ENCODE data around the gene TM4SF18.
"Not testable (repeated sequence)": the region's sequence is repeated elsewhere in the genome, so short reads cannot be mapped to it uniquely, and the experiment has no call there.

TM4SF18 gene

DNA sequence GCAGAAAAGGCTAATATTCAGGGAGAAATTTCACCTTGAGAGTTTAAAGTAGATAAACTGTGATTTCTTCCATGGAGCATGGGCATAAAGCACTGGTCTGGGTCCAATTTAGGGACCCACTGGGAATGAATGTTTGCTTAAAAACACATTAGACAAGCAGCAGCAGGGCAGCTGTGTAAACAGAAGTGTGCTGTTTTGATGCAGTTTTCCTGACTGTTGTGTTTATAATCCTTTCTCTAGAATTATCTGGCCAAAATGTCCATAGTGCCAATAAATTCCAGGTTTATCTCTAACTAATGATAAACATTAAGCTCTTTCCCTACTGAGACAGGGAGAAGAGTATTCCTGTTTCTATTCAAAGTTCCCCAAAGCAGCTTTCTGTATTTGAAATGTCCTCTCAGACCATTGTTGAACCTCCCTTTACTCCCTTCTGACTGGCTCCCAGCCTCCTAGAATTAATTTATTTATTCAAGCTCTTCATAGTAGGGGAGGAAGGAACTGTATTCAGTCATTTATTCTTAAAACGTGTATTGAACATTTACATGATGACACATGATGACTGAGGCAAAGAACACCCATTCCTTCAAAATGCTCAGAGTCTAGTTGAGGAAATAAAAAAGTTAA is 7.0 kb upstream of the TM4SF18 start:
- no peak overlapping the region for H3K23ac ChIP-seq (ENCODE audit: low read length)
- H3K14ac ChIP-seq (ENCODE audit: low read length), result no peak overlapping the region
- H3K79me1 ChIP-seq (ENCODE audit: low read length), result peaks cover 4% of the 10 kb centered on the region
- H3K4ac ChIP-seq (ENCODE audit: low read depth, low read length), result no peak overlapping the region
- H3K36me3 ChIP-seq (ENCODE audit: control insufficient read depth in 1 of 2, insufficient read depth in 2 of 2, low read length in 2 of 2), result no peaks in the 10 kb centered on the region
- no peak overlapping the region for H2AFZ ChIP-seq (ENCODE audit: insufficient read depth, low read length, poor library complexity)
- H4K8ac ChIP-seq (ENCODE audit: low read depth, low read length), result peak overlapping the region; percentile 77
- peak in 1 of 2 donors; percentile 18 for DNase-seq
- no peak overlapping the region for H3K9ac ChIP-seq (ENCODE audit: low read length)
- peak overlapping the region; percentile 14 for H2BK5ac ChIP-seq (ENCODE audit: low read depth, low read length, poor library complexity)
- no peaks in the 10 kb centered on the region for H3K79me2 ChIP-seq (ENCODE audit: control insufficient read depth, insufficient read depth, low read length, poor library complexity)
- H3K4me2 ChIP-seq (ENCODE audit: low read length), result no peak overlapping the region
- H2AK5ac ChIP-seq (ENCODE audit: low read length), result no peak overlapping the region
- H4K12ac ChIP-seq (ENCODE audit: low read depth, low read length), result no peak overlapping the region
- H3K4me3 ChIP-seq (ENCODE audit: low read depth, low read length), result no peak overlapping the region
- no peaks in the 10 kb centered on the region for H3K27me3 ChIP-seq (ENCODE audit: insufficient read depth, low read length)
- H3K18ac ChIP-seq (ENCODE audit: low read length), result no peak overlapping the region
- H2BK12ac ChIP-seq (ENCODE audit: low read length), result no peak overlapping the region
- WGBS (ENCODE audit: extremely low coverage, insufficient coverage, insufficient read length), result no CpG with 5 or more reads among the region's 1 CpG
- H4K91ac ChIP-seq (ENCODE audit: low read depth, low read length), result no peak overlapping the region
- H3K27ac ChIP-seq (ENCODE audit: low read depth, low read length), result peak overlapping the region; percentile 78
- H2BK120ac ChIP-seq (ENCODE audit: insufficient read depth, low read length, poor library complexity), result peak overlapping the region; percentile 80
- H3K4me1 ChIP-seq (ENCODE audit: control insufficient read depth in 1 of 2, insufficient read depth in 2 of 2, low read length in 2 of 2), result peaks cover 0 to 2% of the 10 kb centered on the region in 2 experiments
- H3K9me3 ChIP-seq (ENCODE audit: insufficient read depth, low read depth, low read length), result no peaks in the 10 kb centered on the region

- Histone ChIP-seq H2BK5ac (ENCODE audit: low read depth, low read length, poor library complexity) (no peak overlapping the region), H3K9me3 (ENCODE audit: insufficient read depth, low read depth, low read length) (no peaks in the 10 kb centered on the region), H2BK120ac (ENCODE audit: insufficient read depth, low read length, poor library complexity) (peak overlapping the region; percentile 80), H3K4me3 (ENCODE audit: low read depth, low read length) (no peak overlapping the region), H3K9ac (ENCODE audit: low read length) (no peak overlapping the region), H2BK12ac (ENCODE audit: low read length) (no peak overlapping the region), H4K91ac (ENCODE audit: low read depth, low read length) (no peak overlapping the region), H3K27ac (ENCODE audit: low read depth, low read length) (peak overlapping the region; percentile 78), H3K4ac (ENCODE audit: low read depth, low read length) (no peak overlapping the region), H3K4me2 (ENCODE audit: low read length) (no peak overlapping the region), H4K12ac (ENCODE audit: low read depth, low read length) (no peak overlapping the region), H3K36me3 (ENCODE audit: control insufficient read depth in 1 of 2, insufficient read depth in 2 of 2, low read length in 2 of 2) (no peaks in the 10 kb centered on the region), H3K79me1 (ENCODE audit: low read length) (peaks cover 4% of the 10 kb centered on the region), H3K79me2 (ENCODE audit: control insufficient read depth, insufficient read depth, low read length, poor library complexity) (no peaks in the 10 kb centered on the region), H3K27me3 (ENCODE audit: insufficient read depth, low read length) (no peaks in the 10 kb centered on the region), H3K4me1 (ENCODE audit: control insufficient read depth in 1 of 2, insufficient read depth in 2 of 2, low read length in 2 of 2) (peaks cover 0 to 2% of the 10 kb centered on the region in 2 experiments), H3K18ac (ENCODE audit: low read length) (no peak overlapping the region), H2AFZ (ENCODE audit: insufficient read depth, low read length, poor library complexity) (no peak overlapping the region), H4K8ac (ENCODE audit: low read depth, low read length) (no peak overlapping the region), H3K23ac (ENCODE audit: low read length) (no peak overlapping the region), H3K14ac (ENCODE audit: low read length) (no peak overlapping the region), H2AK5ac (ENCODE audit: low read length) (no peak overlapping the region)
- DNase-seq, result peak; percentile 95 to 98
- WGBS (ENCODE audit: extremely low coverage, insufficient coverage, insufficient read length), result no CpG with 5 or more reads among the region's 5 CpGs
Measured at GRCh38 chr3:149339931-149340309, 6.5 kb upstream of the TM4SF18 start.

GRCh38 chr3:149337486-149337885 is 4.0 kb upstream of the TM4SF18 start:
- not testable (repeated sequence) for H3K23ac ChIP-seq (ENCODE audit: low read length); H4K12ac ChIP-seq (ENCODE audit: low read depth, low read length); H2BK12ac ChIP-seq (ENCODE audit: low read length); H3K36me3 ChIP-seq (ENCODE audit: control insufficient read depth in 1 of 2, insufficient read depth in 2 of 2, low read length in 2 of 2); DNase-seq; H3K4ac ChIP-seq (ENCODE audit: low read depth, low read length); H3K4me1 ChIP-seq (ENCODE audit: control insufficient read depth in 1 of 2, insufficient read depth in 2 of 2, low read length in 2 of 2); H2AFZ ChIP-seq (ENCODE audit: insufficient read depth, low read length, poor library complexity); H2BK120ac ChIP-seq (ENCODE audit: insufficient read depth, low read length, poor library complexity); H4K8ac ChIP-seq (ENCODE audit: low read depth, low read length); H4K91ac ChIP-seq (ENCODE audit: low read depth, low read length); H3K9me3 ChIP-seq (ENCODE audit: insufficient read depth, low read depth, low read length); H2BK5ac ChIP-seq (ENCODE audit: low read depth, low read length, poor library complexity); H3K9ac ChIP-seq (ENCODE audit: low read length); H3K79me2 ChIP-seq (ENCODE audit: control insufficient read depth, insufficient read depth, low read length, poor library complexity); H3K4me3 ChIP-seq (ENCODE audit: low read depth, low read length); H3K79me1 ChIP-seq (ENCODE audit: low read length); H3K4me2 ChIP-seq (ENCODE audit: low read length); H3K27me3 ChIP-seq (ENCODE audit: insufficient read depth, low read length); H3K14ac ChIP-seq (ENCODE audit: low read length); H3K27ac ChIP-seq (ENCODE audit: low read depth, low read length); H2AK5ac ChIP-seq (ENCODE audit: low read length); H3K18ac ChIP-seq (ENCODE audit: low read length)
- no CpG with 5 or more reads among the region's 1 CpG for WGBS (ENCODE audit: extremely low coverage, insufficient coverage, insufficient read length)

DNA sequence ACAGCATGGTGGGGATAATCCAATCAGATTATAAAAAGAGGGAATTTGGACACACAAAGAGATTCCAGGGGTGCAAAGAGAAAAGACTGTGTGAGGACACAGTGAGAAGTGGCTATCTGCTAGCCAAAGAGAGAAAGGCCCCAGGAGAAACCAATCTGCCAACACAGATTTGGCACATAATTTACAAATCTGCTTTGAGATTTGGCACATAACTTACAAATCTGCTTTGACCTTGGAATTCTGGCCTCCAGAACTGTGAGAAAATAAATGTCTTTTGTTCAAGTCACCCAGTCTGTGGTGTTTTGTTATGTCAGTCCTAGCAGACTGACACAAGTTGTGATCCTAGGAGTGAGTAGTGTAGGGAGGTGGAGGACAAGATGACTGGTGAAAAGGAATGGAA is 3.5 kb upstream of the TM4SF18 start:
- Histone ChIP-seq H3K4me1 (ENCODE audit: control insufficient read depth in 1 of 2, insufficient read depth in 2 of 2, low read length in 2 of 2) (peaks cover 2 to 4% of the 10 kb centered on the region in 2 experiments), H3K23ac (ENCODE audit: low read length) (no peak overlapping the region), H3K4me2 (ENCODE audit: low read length) (no peak overlapping the region), H2AK5ac (ENCODE audit: low read length) (no peak overlapping the region), H3K36me3 (ENCODE audit: control insufficient read depth in 1 of 2, insufficient read depth in 2 of 2, low read length in 2 of 2) (no peaks in the 10 kb centered on the region), H3K4me3 (ENCODE audit: low read depth, low read length) (no peak overlapping the region), H3K14ac (ENCODE audit: low read length) (no peak overlapping the region), H4K91ac (ENCODE audit: low read depth, low read length) (no peak overlapping the region), H3K79me2 (ENCODE audit: control insufficient read depth, insufficient read depth, low read length, poor library complexity) (no peaks in the 10 kb centered on the region), H3K4ac (ENCODE audit: low read depth, low read length) (no peak overlapping the region), H3K79me1 (ENCODE audit: low read length) (peaks cover 4% of the 10 kb centered on the region), H4K12ac (ENCODE audit: low read depth, low read length) (no peak overlapping the region), H3K9me3 (ENCODE audit: insufficient read depth, low read depth, low read length) (no peaks in the 10 kb centered on the region), H2BK120ac (ENCODE audit: insufficient read depth, low read length, poor library complexity) (no peak overlapping the region), H3K27ac (ENCODE audit: low read depth, low read length) (no peak overlapping the region), H2BK12ac (ENCODE audit: low read length) (no peak overlapping the region), H3K9ac (ENCODE audit: low read length) (no peak overlapping the region), H2AFZ (ENCODE audit: insufficient read depth, low read length, poor library complexity) (no peak overlapping the region), H3K27me3 (ENCODE audit: insufficient read depth, low read length) (no peaks in the 10 kb centered on the region), H4K8ac (ENCODE audit: low read depth, low read length) (no peak overlapping the region), H3K18ac (ENCODE audit: low read length) (no peak overlapping the region), H2BK5ac (ENCODE audit: low read depth, low read length, poor library complexity) (no peak overlapping the region)
- DNase-seq, result no peak

Measured in trophoblast cell (in vitro differentiated cells and primary cell).